Vagina (tissue), 2 donors: ENCODE results near the gene PRKAG2.

Experiments used
- POLR2A ChIP-seq, 2 donors: fragments of 450-650 bp; IDR thresholded peaks; one replicate each; pipeline ENCODE4 v1.6.1; 2017; ENCODE audit warnings: antibody characterized with exemption in 2 of 2, mild to moderate bottlenecking in 2 of 2, moderate library complexity in 2 of 2
- POLR2AphosphoS5 ChIP-seq, 2 donors: sonication (generic); formaldehyde crosslinking; IDR thresholded peaks; one replicate each; pipeline ENCODE4 v1.9.0; 2017; ENCODE audit warnings: antibody characterized with exemption in 2 of 2, mild to moderate bottlenecking in 2 of 2, low read depth in 1 of 2; ENCODE audit not compliant: insufficient read depth in 1 of 2
- TF ChIP-seq, protein P1 (sequence below), 3 experiments: fragments of 450-650 bp in 2 of 3; fragments of 200-600 bp in 1 of 3; sonication (generic) in 1 of 3; IDR thresholded peaks; one replicate each; pipeline ENCODE4 v1.5.1; 2017 to 2019; ENCODE audit warnings: antibody characterized with exemption in 3 of 3, mild to moderate bottlenecking in 2 of 3, moderate library complexity in 2 of 3

DNA sequence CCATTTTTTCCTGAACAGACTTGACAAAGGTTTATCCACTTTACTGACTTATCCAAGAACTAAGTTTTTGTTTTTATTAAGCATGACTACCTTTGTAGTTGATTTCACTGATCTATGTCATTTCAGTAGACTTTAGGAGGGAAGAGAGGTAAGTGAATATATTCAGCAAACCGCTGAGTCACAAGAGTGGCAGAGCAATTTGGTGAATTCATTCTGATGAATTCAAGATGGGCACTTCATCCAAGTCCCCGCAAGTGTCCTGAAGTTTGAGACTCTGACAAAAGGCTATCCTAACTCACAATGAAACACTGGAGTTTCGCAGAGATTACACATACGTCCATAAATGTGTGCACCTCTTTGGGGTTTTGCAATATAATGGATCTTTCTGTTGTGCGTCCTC, 255.0 kb downstream of the PRKAG2 start:
- TF ChIP-seq POLR2A (IDR thresholded peaks at IDR 0.05) (no peak), POLR2AphosphoS5 (IDR thresholded peaks at IDR 0.05; ENCODE audit: insufficient read depth in 1 of 2, low read depth in 1 of 2) (no peak)
- TF ChIP-seq, protein P1, sequence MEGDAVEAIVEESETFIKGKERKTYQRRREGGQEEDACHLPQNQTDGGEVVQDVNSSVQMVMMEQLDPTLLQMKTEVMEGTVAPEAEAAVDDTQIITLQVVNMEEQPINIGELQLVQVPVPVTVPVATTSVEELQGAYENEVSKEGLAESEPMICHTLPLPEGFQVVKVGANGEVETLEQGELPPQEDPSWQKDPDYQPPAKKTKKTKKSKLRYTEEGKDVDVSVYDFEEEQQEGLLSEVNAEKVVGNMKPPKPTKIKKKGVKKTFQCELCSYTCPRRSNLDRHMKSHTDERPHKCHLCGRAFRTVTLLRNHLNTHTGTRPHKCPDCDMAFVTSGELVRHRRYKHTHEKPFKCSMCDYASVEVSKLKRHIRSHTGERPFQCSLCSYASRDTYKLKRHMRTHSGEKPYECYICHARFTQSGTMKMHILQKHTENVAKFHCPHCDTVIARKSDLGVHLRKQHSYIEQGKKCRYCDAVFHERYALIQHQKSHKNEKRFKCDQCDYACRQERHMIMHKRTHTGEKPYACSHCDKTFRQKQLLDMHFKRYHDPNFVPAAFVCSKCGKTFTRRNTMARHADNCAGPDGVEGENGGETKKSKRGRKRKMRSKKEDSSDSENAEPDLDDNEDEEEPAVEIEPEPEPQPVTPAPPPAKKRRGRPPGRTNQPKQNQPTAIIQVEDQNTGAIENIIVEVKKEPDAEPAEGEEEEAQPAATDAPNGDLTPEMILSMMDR (IDR thresholded peaks at IDR 0.05), result no peak
